GM23338 (cell line): ENCODE results near the gene FAM168A. TPM values are rescaled to one million over a fixed set of nuclear protein-coding genes. Genes with fewer than 3 reads are reported as not detected.

Source experiments
- ATAC-seq: fragments of 200-7000 bp; cut with Tn5 transposase; 3 replicates; pipeline ENCODE4 v1.9.1; 2020
- DNase-seq: peaks from one replicate; pipeline ENCODE4 v3.0.0-alpha.2; 2015; ENCODE audit warnings: low spot score
- H2AFZ ChIP-seq: fragments of 200-600 bp; sonication (generic); 2 replicates; pipeline ENCODE4 v1.8.0; 2016; ENCODE audit warnings: antibody characterized with exemption, mild to moderate bottlenecking, moderate library complexity
- H3F3A ChIP-seq: fragments of 200-600 bp; sonication (generic); replicated peaks from 2 replicates; pipeline ENCODE4 v1.8.0; 2017; ENCODE audit warnings: antibody characterized with exemption, mixed run types, low read depth
- H3K27ac ChIP-seq: fragments of 200-600 bp; sonication (generic); 2 replicates; pipeline ENCODE4 v1.6.1; 2016; ENCODE audit warnings: low read depth
- H3K27me3 ChIP-seq: fragments of 200-600 bp; sonication (generic); 2 replicates; pipeline ENCODE4 v1.8.0; 2016; ENCODE audit warnings: mild to moderate bottlenecking, mixed run types, moderate library complexity; ENCODE audit not compliant: insufficient read depth
- H3K36me3 ChIP-seq: fragments of 200-600 bp; sonication (generic); 2 replicates; pipeline ENCODE4 v1.8.0; 2016; ENCODE audit warnings: mild to moderate bottlenecking; ENCODE audit not compliant: insufficient read depth
- H3K4me1 ChIP-seq: fragments of 200-600 bp; sonication (generic); 2 replicates; pipeline ENCODE4 v1.8.0; 2016; ENCODE audit warnings: mild to moderate bottlenecking, moderate library complexity; ENCODE audit not compliant: insufficient read depth
- H3K4me2 ChIP-seq: fragments of 200-600 bp; sonication (generic); 2 replicates; pipeline ENCODE4 v1.7.1; 2017; ENCODE audit warnings: mixed run types
- H3K4me3 ChIP-seq: fragments of 200-600 bp; sonication (generic); 2 replicates; pipeline ENCODE4 v1.6.1; 2016; ENCODE audit warnings: mixed run types
- H3K79me2 ChIP-seq: fragments of 200-600 bp; sonication (generic); replicated peaks from 2 replicates; pipeline ENCODE4 v1.8.0; 2017; ENCODE audit warnings: mild to moderate bottlenecking; ENCODE audit not compliant: insufficient read depth
- H3K9me2 ChIP-seq: fragments of 200-600 bp; sonication (generic); 2 replicates; pipeline ENCODE4 v1.8.0; 2017; ENCODE audit not compliant: insufficient read depth
- H4K20me1 ChIP-seq: fragments of 200-600 bp; sonication (generic); replicated peaks from 2 replicates; pipeline ENCODE4 v1.8.0; 2017; ENCODE audit warnings: mild to moderate bottlenecking; ENCODE audit not compliant: insufficient read depth
- H3K27ac Mint-ChIP-seq: 2 replicates; pipeline ENCODE4 v1.8.0; 2020; ENCODE audit warnings: inconsistent platforms, mild to moderate bottlenecking, moderate library complexity, mixed read lengths
- H3K27me3 Mint-ChIP-seq: 3 replicates; pipeline ENCODE4 v1.8.0; 2022; ENCODE audit warnings: low read depth, mild to moderate bottlenecking, moderate library complexity, mixed read lengths, inconsistent platforms; ENCODE audit not compliant: insufficient read depth, poor library complexity
- H3K36me3 Mint-ChIP-seq: 3 replicates; pipeline ENCODE4 v1.8.0; 2021; ENCODE audit warnings: low read depth, mild to moderate bottlenecking, inconsistent platforms, moderate library complexity, mixed read lengths
- H3K4me1 Mint-ChIP-seq: 3 replicates; pipeline ENCODE4 v1.8.0; 2020; ENCODE audit warnings: mild to moderate bottlenecking, inconsistent platforms, mixed read lengths
- H3K4me3 Mint-ChIP-seq: 3 replicates; pipeline ENCODE4 v1.8.0; 2021; ENCODE audit warnings: moderate library complexity, mild to moderate bottlenecking, inconsistent platforms, mixed read lengths
- H3K9me3 Mint-ChIP-seq: 3 replicates; pipeline ENCODE4 v1.8.0; 2020; ENCODE audit warnings: moderate library complexity, mild to moderate bottlenecking, inconsistent platforms, mixed read lengths
- CREB1 ChIP-seq: fragments of 250-450 bp; sonication (Bioruptor Pico); IDR thresholded peaks from 2 replicates; pipeline ENCODE4 v1.5.0; 2020; ENCODE audit warnings: low read depth, mild to moderate bottlenecking, moderate library complexity
- EZH2 ChIP-seq: fragments of 200-600 bp; sonication (generic); IDR thresholded peaks from one replicate; pipeline ENCODE4 v1.8.0; 2017; ENCODE audit warnings: antibody characterized with exemption, mild to moderate bottlenecking, low read depth; ENCODE audit not compliant: unreplicated experiment
- JUNB ChIP-seq: IDR thresholded peaks from one replicate; pipeline ENCODE4 v1.6.1; 2016; ENCODE audit warnings: antibody characterized with exemption; ENCODE audit not compliant: unreplicated experiment
- NANOG ChIP-seq: IDR thresholded peaks from 2 replicates; pipeline ENCODE4 v1.6.1; 2016; ENCODE audit warnings: antibody characterized with exemption, borderline replicate concordance
- STAT1 ChIP-seq: IDR thresholded peaks from one replicate; pipeline ENCODE4 v1.6.1; 2016; ENCODE audit warnings: antibody characterized with exemption; ENCODE audit not compliant: unreplicated experiment
- ZNF331 ChIP-seq: fragments of 250-450 bp; sonication (Bioruptor Pico); IDR thresholded peaks from 2 replicates; pipeline ENCODE4 v1.5.0; 2020; ENCODE audit warnings: low read depth, mild to moderate bottlenecking, moderate library complexity
- polyA plus RNA-seq: library from polyadenylated mRNA; unstranded; fragments of >200 nt; fragmentation: Nextera tagmentation; extraction: Ambion mirVana; gene quantifications from 2 replicates; pipeline ENCODE4 v1.2.1, GENCODE V29; 2016
- total RNA-seq: library from RNA; depleted of rRNA; stranded (reverse); fragments of >200 nt; shearing (Covaris generic); gene quantifications from 2 replicates; pipeline ENCODE4 v1.2.3, GENCODE V29; 2014
- TF ChIP-seq, protein P1 (sequence below), 2 experiments: fragments of 200-600 bp in 1 of 2; sonication (generic) in 1 of 2; conservative IDR thresholded peaks; 2 replicates each; pipeline versions ENCODE4 v1.5.1 to v1.6.1; 2016 to 2017; ENCODE audit warnings: antibody characterized with exemption in 2 of 2, low read depth in 2 of 2, mild to moderate bottlenecking in 2 of 2, moderate library complexity in 1 of 2
- TF ChIP-seq, protein P2 (sequence below): fragments of 250-450 bp; sonication (Bioruptor Pico); IDR thresholded peaks from 2 replicates; pipeline ENCODE4 v1.5.0; 2020; ENCODE audit warnings: mild to moderate bottlenecking, moderate library complexity
- TF ChIP-seq, protein P3 (sequence below): IDR thresholded peaks from one replicate; pipeline ENCODE4 v1.6.1; 2018; ENCODE audit warnings: antibody characterized with exemption; ENCODE audit not compliant: unreplicated experiment

Gene FAM168A
- total and polyA plus RNA-seq, 2 experiments from 2014 or later: 8.0 to 20.3 TPM

DNA sequence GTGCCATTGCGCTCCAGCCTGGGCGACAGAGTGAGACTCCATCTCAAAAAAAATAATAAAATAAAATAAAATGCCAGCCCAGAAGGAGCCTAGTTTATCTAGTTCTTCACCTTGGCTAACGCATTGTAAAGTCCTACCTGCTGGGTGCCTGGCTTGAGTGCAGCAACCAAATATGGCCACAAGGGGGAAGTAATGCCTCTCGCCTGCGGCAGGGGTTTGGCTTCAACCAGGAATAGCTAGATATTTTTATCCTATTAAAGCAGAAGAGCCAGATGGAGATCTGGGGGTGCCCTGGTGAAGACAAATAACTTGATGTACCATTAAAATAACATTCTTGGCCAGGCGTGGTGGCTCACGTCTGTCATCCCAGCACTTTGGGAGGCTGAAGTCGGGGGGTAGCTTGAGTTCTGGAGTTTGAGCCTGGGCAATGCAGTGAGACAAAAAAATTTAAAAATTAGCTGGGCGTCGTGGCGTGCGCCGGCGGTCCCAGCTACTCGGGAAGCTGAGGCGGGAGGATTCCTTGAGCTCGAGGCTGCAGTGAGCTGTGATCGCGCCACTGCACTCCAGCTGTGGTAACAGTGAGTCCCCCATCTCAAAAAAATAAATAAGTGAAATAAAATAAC lies 27.9 kb upstream of the FAM168A start:
- Mint-ChIP-seq H3K36me3 (no peaks in the 10 kb centered on the region), H3K4me3 (no peak overlapping the region), H3K4me1 (peaks cover 30% of the 10 kb centered on the region), H3K27ac (no peak overlapping the region), H3K9me3 (no peaks in the 10 kb centered on the region; the same call in 2 of the 3 replicates), H3K27me3 (peaks cover 52% of the 10 kb centered on the region)
- Histone ChIP-seq H2AFZ (no peak overlapping the region), H3K9me2 (no peaks in the 10 kb centered on the region), H3K27ac (no peak overlapping the region), H3F3A (peaks cover 6% of the 10 kb centered on the region; the same call in 1 of the 2 replicates), H3K27me3 (peaks cover 75% of the 10 kb centered on the region), H3K4me1 (peaks cover 25% of the 10 kb centered on the region), H3K79me2 (no peaks in the 10 kb centered on the region), H3K36me3 (no peaks in the 10 kb centered on the region), H4K20me1 (0 out of 2 replicates have a peak, but pooled peaks cover 8% of the 10 kb centered on the region), H3K4me2 (no peak overlapping the region), H3K4me3 (no peak overlapping the region)
- ATAC-seq: peak; percentile 72
- TF ChIP-seq, protein P1, sequence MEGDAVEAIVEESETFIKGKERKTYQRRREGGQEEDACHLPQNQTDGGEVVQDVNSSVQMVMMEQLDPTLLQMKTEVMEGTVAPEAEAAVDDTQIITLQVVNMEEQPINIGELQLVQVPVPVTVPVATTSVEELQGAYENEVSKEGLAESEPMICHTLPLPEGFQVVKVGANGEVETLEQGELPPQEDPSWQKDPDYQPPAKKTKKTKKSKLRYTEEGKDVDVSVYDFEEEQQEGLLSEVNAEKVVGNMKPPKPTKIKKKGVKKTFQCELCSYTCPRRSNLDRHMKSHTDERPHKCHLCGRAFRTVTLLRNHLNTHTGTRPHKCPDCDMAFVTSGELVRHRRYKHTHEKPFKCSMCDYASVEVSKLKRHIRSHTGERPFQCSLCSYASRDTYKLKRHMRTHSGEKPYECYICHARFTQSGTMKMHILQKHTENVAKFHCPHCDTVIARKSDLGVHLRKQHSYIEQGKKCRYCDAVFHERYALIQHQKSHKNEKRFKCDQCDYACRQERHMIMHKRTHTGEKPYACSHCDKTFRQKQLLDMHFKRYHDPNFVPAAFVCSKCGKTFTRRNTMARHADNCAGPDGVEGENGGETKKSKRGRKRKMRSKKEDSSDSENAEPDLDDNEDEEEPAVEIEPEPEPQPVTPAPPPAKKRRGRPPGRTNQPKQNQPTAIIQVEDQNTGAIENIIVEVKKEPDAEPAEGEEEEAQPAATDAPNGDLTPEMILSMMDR (conservative IDR thresholded peaks at IDR 0.05; ENCODE audit: low read depth in 2 of 2): peak; percentile 95 to 96
- TF ChIP-seq CREB1 (CRISPR knock-in tag) (no peak), STAT1 (no peak)
- peak; percentile 89 for DNase-seq

DNA sequence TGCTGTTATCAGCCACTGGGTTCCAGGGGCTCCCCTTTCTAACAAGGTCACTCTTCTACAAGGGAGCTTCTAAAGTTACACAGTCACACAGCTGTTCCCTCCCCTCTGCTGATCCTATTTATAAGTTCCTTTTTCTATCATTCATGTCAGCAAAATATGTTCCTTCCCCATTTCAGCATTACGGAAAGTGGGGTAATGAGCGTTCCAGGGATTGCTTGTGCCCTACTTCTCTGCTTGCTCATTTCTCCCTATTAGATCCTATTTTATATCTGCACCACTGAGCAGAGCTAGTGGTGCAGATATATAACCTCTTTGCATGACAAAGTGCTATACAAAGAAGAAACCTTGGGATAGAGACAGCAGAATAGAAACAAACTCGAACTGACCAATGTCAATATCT lies 25.8 kb upstream of the FAM168A start:
- no peak for ATAC-seq
- peaks cover 32% of the 10 kb centered on the region for H3K27me3 Mint-ChIP-seq

More for the DNA sequence above, 25.8 kb upstream of the FAM168A start:
- Histone ChIP-seq H4K20me1 (0 out of 2 replicates have a peak, but pooled peaks cover 4% of the 10 kb centered on the region), H3K27me3 (peaks cover 58% of the 10 kb centered on the region), H3K4me1 (peaks cover 8% of the 10 kb centered on the region; the same call in 1 of the 2 replicates), H3K4me2 (no peak overlapping the region), H3K79me2 (no peaks in the 10 kb centered on the region), H2AFZ (no peak overlapping the region), H3K36me3 (no peaks in the 10 kb centered on the region), H3F3A (peaks cover 6% of the 10 kb centered on the region; the same call in 1 of the 2 replicates), H3K9me2 (no peaks in the 10 kb centered on the region), H3K4me3 (no peak overlapping the region), H3K27ac (no peak overlapping the region)
- Mint-ChIP-seq H3K4me1 (peaks cover 11% of the 10 kb centered on the region), H3K4me3 (no peak overlapping the region), H3K9me3 (no peaks in the 10 kb centered on the region; the same call in 2 of the 3 replicates), H3K27ac (no peak overlapping the region), H3K36me3 (no peaks in the 10 kb centered on the region)
- DNase-seq: no peak
- no peak for TF ChIP-seq NANOG
- TF ChIP-seq STAT1: no peak
- TF ChIP-seq, protein P2, sequence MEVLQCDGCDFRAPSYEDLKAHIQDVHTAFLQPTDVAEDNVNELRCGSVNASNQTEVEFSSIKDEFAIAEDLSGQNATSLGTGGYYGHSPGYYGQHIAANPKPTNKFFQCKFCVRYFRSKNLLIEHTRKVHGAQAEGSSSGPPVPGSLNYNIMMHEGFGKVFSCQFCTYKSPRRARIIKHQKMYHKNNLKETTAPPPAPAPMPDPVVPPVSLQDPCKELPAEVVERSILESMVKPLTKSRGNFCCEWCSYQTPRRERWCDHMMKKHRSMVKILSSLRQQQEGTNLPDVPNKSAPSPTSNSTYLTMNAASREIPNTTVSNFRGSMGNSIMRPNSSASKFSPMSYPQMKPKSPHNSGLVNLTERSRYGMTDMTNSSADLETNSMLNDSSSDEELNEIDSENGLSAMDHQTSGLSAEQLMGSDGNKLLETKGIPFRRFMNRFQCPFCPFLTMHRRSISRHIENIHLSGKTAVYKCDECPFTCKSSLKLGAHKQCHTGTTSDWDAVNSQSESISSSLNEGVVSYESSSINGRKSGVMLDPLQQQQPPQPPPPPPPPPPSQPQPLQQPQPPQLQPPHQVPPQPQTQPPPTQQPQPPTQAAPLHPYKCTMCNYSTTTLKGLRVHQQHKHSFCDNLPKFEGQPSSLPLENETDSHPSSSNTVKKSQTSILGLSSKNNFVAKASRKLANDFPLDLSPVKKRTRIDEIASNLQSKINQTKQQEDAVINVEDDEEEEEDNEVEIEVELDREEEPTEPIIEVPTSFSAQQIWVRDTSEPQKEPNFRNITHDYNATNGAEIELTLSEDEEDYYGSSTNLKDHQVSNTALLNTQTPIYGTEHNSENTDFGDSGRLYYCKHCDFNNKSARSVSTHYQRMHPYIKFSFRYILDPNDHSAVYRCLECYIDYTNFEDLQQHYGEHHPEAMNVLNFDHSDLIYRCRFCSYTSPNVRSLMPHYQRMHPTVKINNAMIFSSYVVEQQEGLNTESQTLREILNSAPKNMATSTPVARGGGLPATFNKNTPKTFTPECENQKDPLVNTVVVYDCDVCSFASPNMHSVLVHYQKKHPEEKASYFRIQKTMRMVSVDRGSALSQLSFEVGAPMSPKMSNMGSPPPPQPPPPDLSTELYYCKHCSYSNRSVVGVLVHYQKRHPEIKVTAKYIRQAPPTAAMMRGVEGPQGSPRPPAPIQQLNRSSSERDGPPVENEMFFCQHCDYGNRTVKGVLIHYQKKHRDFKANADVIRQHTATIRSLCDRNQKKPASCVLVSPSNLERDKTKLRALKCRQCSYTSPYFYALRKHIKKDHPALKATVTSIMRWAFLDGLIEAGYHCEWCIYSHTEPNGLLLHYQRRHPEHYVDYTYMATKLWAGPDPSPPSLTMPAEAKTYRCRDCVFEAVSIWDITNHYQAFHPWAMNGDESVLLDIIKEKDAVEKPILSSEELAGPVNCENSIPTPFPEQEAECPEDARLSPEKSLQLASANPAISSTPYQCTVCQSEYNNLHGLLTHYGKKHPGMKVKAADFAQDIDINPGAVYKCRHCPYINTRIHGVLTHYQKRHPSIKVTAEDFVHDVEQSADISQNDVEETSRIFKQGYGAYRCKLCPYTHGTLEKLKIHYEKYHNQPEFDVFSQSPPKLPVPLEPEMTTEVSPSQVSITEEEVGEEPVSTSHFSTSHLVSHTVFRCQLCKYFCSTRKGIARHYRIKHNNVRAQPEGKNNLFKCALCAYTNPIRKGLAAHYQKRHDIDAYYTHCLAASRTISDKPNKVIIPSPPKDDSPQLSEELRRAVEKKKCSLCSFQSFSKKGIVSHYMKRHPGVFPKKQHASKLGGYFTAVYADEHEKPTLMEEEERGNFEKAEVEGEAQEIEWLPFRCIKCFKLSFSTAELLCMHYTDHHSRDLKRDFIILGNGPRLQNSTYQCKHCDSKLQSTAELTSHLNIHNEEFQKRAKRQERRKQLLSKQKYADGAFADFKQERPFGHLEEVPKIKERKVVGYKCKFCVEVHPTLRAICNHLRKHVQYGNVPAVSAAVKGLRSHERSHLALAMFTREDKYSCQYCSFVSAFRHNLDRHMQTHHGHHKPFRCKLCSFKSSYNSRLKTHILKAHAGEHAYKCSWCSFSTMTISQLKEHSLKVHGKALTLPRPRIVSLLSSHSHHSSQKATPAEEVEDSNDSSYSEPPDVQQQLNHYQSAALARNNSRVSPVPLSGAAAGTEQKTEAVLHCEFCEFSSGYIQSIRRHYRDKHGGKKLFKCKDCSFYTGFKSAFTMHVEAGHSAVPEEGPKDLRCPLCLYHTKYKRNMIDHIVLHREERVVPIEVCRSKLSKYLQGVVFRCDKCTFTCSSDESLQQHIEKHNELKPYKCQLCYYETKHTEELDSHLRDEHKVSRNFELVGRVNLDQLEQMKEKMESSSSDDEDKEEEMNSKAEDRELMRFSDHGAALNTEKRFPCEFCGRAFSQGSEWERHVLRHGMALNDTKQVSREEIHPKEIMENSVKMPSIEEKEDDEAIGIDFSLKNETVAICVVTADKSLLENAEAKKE (CRISPR knock-in tag): no peak
- no peak for TF ChIP-seq EZH2
- TF ChIP-seq, protein P3, sequence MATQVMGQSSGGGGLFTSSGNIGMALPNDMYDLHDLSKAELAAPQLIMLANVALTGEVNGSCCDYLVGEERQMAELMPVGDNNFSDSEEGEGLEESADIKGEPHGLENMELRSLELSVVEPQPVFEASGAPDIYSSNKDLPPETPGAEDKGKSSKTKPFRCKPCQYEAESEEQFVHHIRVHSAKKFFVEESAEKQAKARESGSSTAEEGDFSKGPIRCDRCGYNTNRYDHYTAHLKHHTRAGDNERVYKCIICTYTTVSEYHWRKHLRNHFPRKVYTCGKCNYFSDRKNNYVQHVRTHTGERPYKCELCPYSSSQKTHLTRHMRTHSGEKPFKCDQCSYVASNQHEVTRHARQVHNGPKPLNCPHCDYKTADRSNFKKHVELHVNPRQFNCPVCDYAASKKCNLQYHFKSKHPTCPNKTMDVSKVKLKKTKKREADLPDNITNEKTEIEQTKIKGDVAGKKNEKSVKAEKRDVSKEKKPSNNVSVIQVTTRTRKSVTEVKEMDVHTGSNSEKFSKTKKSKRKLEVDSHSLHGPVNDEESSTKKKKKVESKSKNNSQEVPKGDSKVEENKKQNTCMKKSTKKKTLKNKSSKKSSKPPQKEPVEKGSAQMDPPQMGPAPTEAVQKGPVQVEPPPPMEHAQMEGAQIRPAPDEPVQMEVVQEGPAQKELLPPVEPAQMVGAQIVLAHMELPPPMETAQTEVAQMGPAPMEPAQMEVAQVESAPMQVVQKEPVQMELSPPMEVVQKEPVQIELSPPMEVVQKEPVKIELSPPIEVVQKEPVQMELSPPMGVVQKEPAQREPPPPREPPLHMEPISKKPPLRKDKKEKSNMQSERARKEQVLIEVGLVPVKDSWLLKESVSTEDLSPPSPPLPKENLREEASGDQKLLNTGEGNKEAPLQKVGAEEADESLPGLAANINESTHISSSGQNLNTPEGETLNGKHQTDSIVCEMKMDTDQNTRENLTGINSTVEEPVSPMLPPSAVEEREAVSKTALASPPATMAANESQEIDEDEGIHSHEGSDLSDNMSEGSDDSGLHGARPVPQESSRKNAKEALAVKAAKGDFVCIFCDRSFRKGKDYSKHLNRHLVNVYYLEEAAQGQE: no peak
- no peak for TF ChIP-seq JUNB
- TF ChIP-seq ZNF331 (CRISPR knock-in tag): no peak
